NB4 (cell line): Measurements from ENCODE around the gene LEMD2.

Experiments
- MYC ChIP-seq: IDR thresholded peaks from 2 replicates; pipeline ENCODE4 v1.6.1; 2011; ENCODE audit warnings: low read depth, low read length
- TF ChIP-seq, protein P1 (sequence below): IDR thresholded peaks from one replicate; pipeline ENCODE4 v1.5.1; 2012; ENCODE audit warnings: low read depth, low read length
- TF ChIP-seq, protein P2 (sequence below): IDR thresholded peaks from 2 replicates; pipeline ENCODE4 v1.6.1; 2011; ENCODE audit warnings: low read depth, low read length

DNA sequence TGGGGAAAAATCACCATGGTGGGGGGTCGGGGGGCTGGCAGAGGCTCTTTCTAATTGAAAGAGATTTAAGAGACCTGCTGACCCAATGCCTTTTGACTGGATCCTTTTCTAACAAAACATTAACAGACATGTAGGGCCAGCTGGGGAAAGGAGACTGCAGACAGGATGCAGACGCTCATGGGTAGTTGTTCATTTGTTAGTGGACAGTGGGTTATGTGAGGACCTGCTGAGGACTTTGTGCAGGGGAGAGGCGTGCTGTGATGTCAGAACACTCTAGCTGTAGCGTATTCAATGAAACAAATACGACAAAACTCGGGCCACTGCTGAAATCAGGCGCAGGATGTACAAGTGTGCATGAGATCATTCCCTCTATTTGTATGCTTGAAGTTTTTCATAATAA lies 43.4 kb downstream of the LEMD2 start:
- TF ChIP-seq, protein P1, sequence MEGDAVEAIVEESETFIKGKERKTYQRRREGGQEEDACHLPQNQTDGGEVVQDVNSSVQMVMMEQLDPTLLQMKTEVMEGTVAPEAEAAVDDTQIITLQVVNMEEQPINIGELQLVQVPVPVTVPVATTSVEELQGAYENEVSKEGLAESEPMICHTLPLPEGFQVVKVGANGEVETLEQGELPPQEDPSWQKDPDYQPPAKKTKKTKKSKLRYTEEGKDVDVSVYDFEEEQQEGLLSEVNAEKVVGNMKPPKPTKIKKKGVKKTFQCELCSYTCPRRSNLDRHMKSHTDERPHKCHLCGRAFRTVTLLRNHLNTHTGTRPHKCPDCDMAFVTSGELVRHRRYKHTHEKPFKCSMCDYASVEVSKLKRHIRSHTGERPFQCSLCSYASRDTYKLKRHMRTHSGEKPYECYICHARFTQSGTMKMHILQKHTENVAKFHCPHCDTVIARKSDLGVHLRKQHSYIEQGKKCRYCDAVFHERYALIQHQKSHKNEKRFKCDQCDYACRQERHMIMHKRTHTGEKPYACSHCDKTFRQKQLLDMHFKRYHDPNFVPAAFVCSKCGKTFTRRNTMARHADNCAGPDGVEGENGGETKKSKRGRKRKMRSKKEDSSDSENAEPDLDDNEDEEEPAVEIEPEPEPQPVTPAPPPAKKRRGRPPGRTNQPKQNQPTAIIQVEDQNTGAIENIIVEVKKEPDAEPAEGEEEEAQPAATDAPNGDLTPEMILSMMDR: no peak
- TF ChIP-seq, protein P2, sequence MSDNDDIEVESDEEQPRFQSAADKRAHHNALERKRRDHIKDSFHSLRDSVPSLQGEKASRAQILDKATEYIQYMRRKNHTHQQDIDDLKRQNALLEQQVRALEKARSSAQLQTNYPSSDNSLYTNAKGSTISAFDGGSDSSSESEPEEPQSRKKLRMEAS: no peak
- TF ChIP-seq MYC: no peak
